ENCODE measurements around the gene BATF3. TPM values are rescaled to one million over a fixed set of nuclear protein-coding genes. Genes with fewer than 3 reads are reported as not detected.

The BATF3 gene
- total and polyA plus RNA-seq, 9 of the 15 experiments (the other 6 are each of a cell fraction or from before 2014, with no cell fraction given), result 0.40 to 3.8 (median 2.0) TPM

DNA sequence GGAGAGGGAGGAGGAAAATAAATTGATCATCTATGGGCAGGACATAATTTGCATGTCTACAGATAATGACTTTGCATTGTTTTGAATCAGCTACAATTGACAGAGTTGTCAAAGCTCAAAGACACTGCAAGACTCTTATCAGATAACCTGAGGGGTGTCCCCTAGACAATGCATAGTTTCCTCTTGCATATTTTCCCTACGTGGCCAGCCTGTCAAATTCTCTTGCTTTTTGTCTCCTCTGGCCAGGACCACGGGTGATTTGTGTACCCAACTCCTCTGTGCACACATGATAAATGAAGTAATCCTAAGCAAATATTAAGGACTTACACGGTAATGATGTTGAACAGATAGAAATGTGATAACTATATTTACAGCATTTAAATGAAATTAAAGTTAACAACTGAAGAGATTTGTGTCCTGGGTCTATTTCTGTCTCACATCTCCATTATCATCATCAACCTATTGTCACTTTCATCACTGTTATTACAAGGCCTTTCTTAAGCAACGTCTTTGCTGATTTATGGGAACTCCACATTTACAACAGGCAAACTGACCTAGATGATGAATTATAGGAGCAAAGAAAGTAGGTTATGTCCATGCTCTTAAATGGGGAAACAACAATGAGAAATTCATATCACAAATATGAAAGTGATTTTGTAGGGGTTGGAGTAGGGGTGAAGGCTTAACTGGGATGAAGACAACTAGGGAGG is 18.8 kb downstream of the BATF3 start (continued):
- no peak for TF ChIP-seq PHF8 (IDR thresholded peaks at IDR 0.05; ENCODE audit: borderline replicate concordance, low read length)
- no peak for TF ChIP-seq HNRNPK (IDR thresholded peaks at IDR 0.05; ENCODE audit: low read depth, low read length, poor library complexity, severe bottlenecking)
- TF ChIP-seq POLR2G (IDR thresholded peaks at IDR 0.05; ENCODE audit: low read depth, low read length), result no peak
- TF ChIP-seq, protein P1, sequence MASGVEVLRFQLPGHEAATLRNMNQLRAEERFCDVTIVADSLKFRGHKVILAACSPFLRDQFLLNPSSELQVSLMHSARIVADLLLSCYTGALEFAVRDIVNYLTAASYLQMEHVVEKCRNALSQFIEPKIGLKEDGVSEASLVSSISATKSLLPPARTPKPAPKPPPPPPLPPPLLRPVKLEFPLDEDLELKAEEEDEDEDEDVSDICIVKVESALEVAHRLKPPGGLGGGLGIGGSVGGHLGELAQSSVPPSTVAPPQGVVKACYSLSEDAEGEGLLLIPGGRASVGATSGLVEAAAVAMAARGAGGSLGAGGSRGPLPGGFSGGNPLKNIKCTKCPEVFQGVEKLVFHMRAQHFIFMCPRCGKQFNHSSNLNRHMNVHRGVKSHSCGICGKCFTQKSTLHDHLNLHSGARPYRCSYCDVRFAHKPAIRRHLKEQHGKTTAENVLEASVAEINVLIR (CRISPR knock-in tag; IDR thresholded peaks at IDR 0.05), result no peak
- no peak for TF ChIP-seq ZNF324 (CRISPR knock-in tag; IDR thresholded peaks at IDR 0.05)

- DNase-seq (ENCODE audit: extremely low read depth in 1 of 4, low spot score in 3 of 4), result no peak
- in situ Hi-C loops (cut with MboI), result no loop called here
- Histone ChIP-seq H3K27me3 (ENCODE audit: control insufficient read depth in 2 of 2, insufficient read depth in 2 of 2, low read length in 2 of 2) (peaks cover 2 to 16% of the 10 kb centered on the region in 2 experiments; a peak in 4 of 5 replicates), H2AFZ (ENCODE audit: low read depth, low read length) (no peak overlapping the region), H3K9me1 (ENCODE audit: control insufficient read depth, insufficient read depth, low read length) (no peaks in the 10 kb centered on the region), H4K20me1 (replicated peaks; ENCODE audit: control insufficient read depth, insufficient read depth, low read length) (no peaks in the 10 kb centered on the region), H3K4me2 (ENCODE audit: insufficient read depth, low read length) (no peak overlapping the region), H3K9me3 (replicated peaks; ENCODE audit: control insufficient read depth, insufficient read depth, low read depth, low read length) (no peaks in the 10 kb centered on the region), H3K4me3 (no peak overlapping the region), H3K27ac (ENCODE audit: extremely low read depth, low read depth, low read length) (no peak overlapping the region), H3K9ac (ENCODE audit: insufficient read depth in 1 of 2, low read depth in 2 of 2, low read length in 2 of 2) (no peak overlapping the region), H3K36me3 (ENCODE audit: control insufficient read depth, insufficient read depth, low read length) (no peaks in the 10 kb centered on the region), H3K4me1 (replicated peaks in 1 of 2; ENCODE audit: control insufficient read depth in 2 of 2, insufficient read depth in 2 of 2, low read length in 2 of 2) (peaks cover 0 to 18% of the 10 kb centered on the region in 2 experiments; a peak in 3 of 5 replicates), H3K79me2 (ENCODE audit: control insufficient read depth, insufficient read depth, low read length) (no peaks in the 10 kb centered on the region)
- 19% methylated on average over 11 of the region's 11 CpGs for WGBS (ENCODE audit: insufficient coverage, low coverage, missing lambda C conversion rate)
- intact Hi-C loops (cut with micrococcal nuclease), result no loop called here
- ChIA-PET CTCF (ENCODE audit: low intra/inter-chr PET ratio) (no interaction called here), POLR2A (interaction anchor here (0.5 to 1.8 kb wide), 4 partner anchors 11 to 265 kb away, joined by 3 to 4 read pairs (median 3); partner anchors contain the start of gene ATF3)
- no peak for ATAC-seq
- BruUV-seq (replicated peaks), result no TSS peak
- no peak for FAIRE-seq
- TF ChIP-seq NFXL1 (CRISPR knock-in tag; IDR thresholded peaks at IDR 0.05) (no peak), ZKSCAN1 (IDR thresholded peaks at IDR 0.05; ENCODE audit: low read depth, low read length) (no peak), ZNF217 (CRISPR knock-in tag; IDR thresholded peaks at IDR 0.05) (no peak), NCOA2 (IDR thresholded peaks at IDR 0.05; ENCODE audit: partially characterized antibody in 2 of 2) (no peak), GTF2B (IDR thresholded peaks at IDR 0.05; ENCODE audit: extremely low read depth, insufficient read length) (no peak), THRA (IDR thresholded peaks at IDR 0.05) (no peak)
Observed at GRCh38 chr1:212678456-212679410, 20.9 kb downstream of the BATF3 start.
